Stimulated activated CD8-positive, alpha-beta memory T cell treated with anti-CD3 and anti-CD28 coated beads, Interleukin-15, amount 100 ng/mL, for 48 hours (primary cell): ENCODE results near the gene ICAM3.

ENCODE experiments used
- DNase-seq, 2 donors: peaks; one replicate each; pipeline ENCODE4 v3.0.0-alpha.2; 2020; ENCODE audit warnings: low read depth in 2 of 2

The ICAM3 gene

DNA sequence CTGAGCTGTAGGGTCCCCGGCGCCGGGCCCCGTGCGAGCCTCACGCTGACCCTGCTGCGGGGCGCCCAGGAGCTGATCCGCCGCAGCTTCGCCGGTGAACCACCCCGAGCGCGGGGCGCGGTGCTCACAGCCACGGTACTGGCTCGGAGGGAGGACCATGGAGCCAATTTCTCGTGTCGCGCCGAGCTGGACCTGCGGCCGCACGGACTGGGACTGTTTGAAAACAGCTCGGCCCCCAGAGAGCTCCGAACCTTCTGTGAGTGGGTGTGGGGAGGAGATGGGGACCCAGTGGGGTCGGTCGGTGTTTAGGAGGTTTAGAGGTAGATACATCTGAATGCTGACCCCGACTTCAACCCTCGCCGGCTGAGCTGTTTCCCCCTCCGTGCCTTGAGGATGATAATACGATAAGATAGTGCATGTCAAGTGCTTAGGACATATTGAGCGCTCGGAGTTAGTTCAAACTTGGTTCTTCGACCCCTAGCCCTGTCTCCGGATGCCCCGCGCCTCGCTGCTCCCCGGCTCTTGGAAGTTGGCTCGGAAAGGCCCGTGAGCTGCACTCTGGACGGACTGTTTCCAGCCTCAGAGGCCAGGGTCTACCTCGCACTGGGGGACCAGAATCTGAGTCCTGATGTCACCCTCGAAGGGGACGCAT, 47.7 kb downstream of the ICAM3 start:
- DNase-seq: no peak

GRCh38 chr19:10290876-10291553, 48.4 kb downstream of the ICAM3 start:
- DNase-seq: no peak

DNA sequence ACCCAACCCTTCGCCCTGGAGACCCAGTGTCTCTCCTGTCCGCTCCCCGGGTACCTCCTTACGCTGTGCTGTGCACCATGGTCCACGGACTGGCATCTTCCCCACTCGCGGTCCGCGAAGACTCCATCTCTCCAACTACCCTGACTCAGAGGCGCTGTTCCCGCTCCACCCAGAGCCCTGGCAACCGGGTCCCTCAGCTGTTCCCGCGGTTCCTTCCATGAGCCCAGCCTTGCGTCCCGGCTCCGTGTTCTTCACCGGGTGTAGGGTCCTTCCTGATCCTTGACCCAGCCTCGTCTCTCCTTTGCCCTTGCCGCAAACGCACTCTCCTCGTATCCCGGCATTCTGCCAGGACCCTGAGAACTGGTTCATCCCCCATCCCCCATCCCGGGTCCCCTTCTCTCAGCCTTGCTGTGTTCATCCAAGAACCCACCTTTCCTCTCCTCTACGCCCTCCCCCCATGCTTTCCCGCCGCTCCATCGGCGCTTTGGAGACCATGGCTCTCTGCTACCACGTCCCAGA, 49.0 kb downstream of the ICAM3 start:
- no peak for DNase-seq

GRCh38 chr19:10289836-10290356, 49.5 kb downstream of the ICAM3 start, which contains the start of gene ICAM5:
Gene ICAM5 (plus strand): TSS chr19:10289952. CDS start chr19:10290044, 92 bp downstream.
- no peak for DNase-seq

GRCh38 chr19:10289167-10289835, 50.1 kb downstream of the ICAM3 start:
- DNase-seq: peak in 1 of 2 donors; percentile 64

- no peak for DNase-seq
Observed at GRCh38 chr19:10288662-10289166, 50.7 kb downstream of the ICAM3 start.

- DNase-seq: no peak
Observed at GRCh38 chr19:10286803-10287737, 52.4 kb downstream of the ICAM3 start, which contains the start of gene ICAM4. Gene ICAM4 (plus strand): TSS chr19:10286955. CDS start chr19:10287013, 58 bp downstream.

GRCh38 chr19:10285393-10285792, 54.0 kb downstream of the ICAM3 start:
- no peak for DNase-seq

GRCh38 chr19:10284960-10285278, 54.5 kb downstream of the ICAM3 start:
- DNase-seq: no peak

- no peak for DNase-seq
Observed at GRCh38 chr19:10284065-10284959, 55.1 kb downstream of the ICAM3 start.
